SK-N-SH treated with all-trans-retinoic acid at 6 μM for 48 hours (cell line): ENCODE measurements around the gene VWF.

Experiments
- ATAC-seq: fragments of 200-7000 bp; cut with Tn5 transposase; 3 replicates; pipeline ENCODE4 v1.9.1; 2020; ENCODE audit warnings: mild to moderate bottlenecking, moderate library complexity
- BACH2 ChIP-seq: fragments of 250-450 bp; sonication (Bioruptor Pico); IDR thresholded peaks from 2 replicates; pipeline ENCODE4 v1.9.0; 2021; ENCODE audit warnings: mild to moderate bottlenecking, borderline replicate concordance
- CREB5 ChIP-seq: fragments of 250-450 bp; sonication (Bioruptor Pico); IDR thresholded peaks from 2 replicates; pipeline ENCODE4 v1.5.1; 2020; ENCODE audit warnings: low read depth, mild to moderate bottlenecking, moderate library complexity
- CSDC2 ChIP-seq: fragments of 250-450 bp; sonication (Bioruptor Pico); IDR thresholded peaks from 2 replicates; pipeline ENCODE4 v1.5.0; 2020; ENCODE audit warnings: mild to moderate bottlenecking, moderate library complexity
- CSRNP3 ChIP-seq: fragments of 250-450 bp; sonication (Bioruptor Pico); IDR thresholded peaks from 2 replicates; pipeline ENCODE4 v1.5.1; 2021; ENCODE audit warnings: mild to moderate bottlenecking, moderate library complexity
- ESRRG ChIP-seq: fragments of 250-450 bp; sonication (Bioruptor Pico); IDR thresholded peaks from 2 replicates; pipeline ENCODE4 v1.6.1; 2021; ENCODE audit warnings: mild to moderate bottlenecking
- GLIS3 ChIP-seq: fragments of 250-450 bp; sonication (Bioruptor Pico); IDR thresholded peaks from 2 replicates; pipeline ENCODE4 v1.5.0; 2020; ENCODE audit warnings: mild to moderate bottlenecking, moderate library complexity
- ISL1 ChIP-seq: fragments of 250-450 bp; sonication (Bioruptor Pico); IDR thresholded peaks from 2 replicates; pipeline ENCODE4 v2.1.2; 2022; ENCODE audit warnings: mild to moderate bottlenecking, moderate library complexity
- OSR1 ChIP-seq: fragments of 250-450 bp; sonication (Bioruptor Pico); IDR thresholded peaks from 2 replicates; pipeline ENCODE4 v1.8.0; 2022; ENCODE audit warnings: moderate library complexity, mild to moderate bottlenecking, inconsistent platforms
- PATZ1 ChIP-seq: fragments of 250-450 bp; sonication (Bioruptor Pico); IDR thresholded peaks from 2 replicates; pipeline ENCODE4 v1.8.0; 2020; ENCODE audit warnings: mild to moderate bottlenecking, moderate library complexity, borderline replicate concordance
- POU6F1 ChIP-seq: fragments of 250-450 bp; sonication (Bioruptor Pico); IDR thresholded peaks from 2 replicates; pipeline ENCODE4 v1.8.0; 2021; ENCODE audit warnings: low read depth, mild to moderate bottlenecking, moderate library complexity, borderline replicate concordance
- PPARA ChIP-seq: fragments of 250-450 bp; sonication (Bioruptor Pico); IDR thresholded peaks from 2 replicates; pipeline ENCODE4 v1.5.0; 2020; ENCODE audit warnings: mild to moderate bottlenecking, borderline replicate concordance
- RARB ChIP-seq: fragments of 250-450 bp; sonication (Bioruptor Pico); IDR thresholded peaks from 2 replicates; pipeline ENCODE4 v1.8.0; 2021; ENCODE audit warnings: mild to moderate bottlenecking, moderate library complexity
- SNAI2 ChIP-seq: fragments of 250-450 bp; sonication (Bioruptor Pico); IDR thresholded peaks from 2 replicates; pipeline ENCODE4 v1.5.0; 2020; ENCODE audit warnings: mild to moderate bottlenecking, moderate library complexity
- TCF4 ChIP-seq: fragments of 250-450 bp; sonication (Bioruptor Pico); IDR thresholded peaks from 2 replicates; pipeline ENCODE4 v1.8.0; 2021; ENCODE audit warnings: mild to moderate bottlenecking, moderate library complexity, borderline replicate concordance
- TOX ChIP-seq: fragments of 250-450 bp; sonication (Bioruptor Pico); IDR thresholded peaks from 2 replicates; pipeline ENCODE4 v1.8.0; 2021; ENCODE audit warnings: mild to moderate bottlenecking, moderate library complexity, borderline replicate concordance
- TSHZ2 ChIP-seq: fragments of 250-450 bp; sonication (Bioruptor Pico); IDR thresholded peaks from 2 replicates; pipeline ENCODE4 v1.5.0; 2020; ENCODE audit warnings: mild to moderate bottlenecking, moderate library complexity
- ZC3H10 ChIP-seq: fragments of 250-450 bp; sonication (Bioruptor Pico); IDR thresholded peaks from 2 replicates; pipeline ENCODE4 v1.5.1; 2021; ENCODE audit warnings: mild to moderate bottlenecking, moderate library complexity
- ZFP3 ChIP-seq: fragments of 250-450 bp; sonication (Bioruptor Pico); IDR thresholded peaks from 2 replicates; pipeline ENCODE4 v1.5.0; 2020; ENCODE audit warnings: mild to moderate bottlenecking, moderate library complexity
- ZNF565 ChIP-seq: fragments of 450-650 bp; formaldehyde crosslinking; conservative IDR thresholded peaks from 2 replicates; pipeline ENCODE4 v1.5.0; 2020; ENCODE audit warnings: low read depth, mild to moderate bottlenecking, moderate library complexity
- ZNF70 ChIP-seq: fragments of 450-650 bp; formaldehyde crosslinking; IDR thresholded peaks from 2 replicates; pipeline ENCODE4 v1.5.0; 2020; ENCODE audit warnings: mild to moderate bottlenecking, moderate library complexity

VWF gene

GRCh38 chr12:6110006-6110405 lies 14.5 kb downstream of the VWF start:
- ATAC-seq: no peak

GRCh38 chr12:6106218-6106617 lies 18.3 kb downstream of the VWF start:
- ATAC-seq: no peak
- TF ChIP-seq BACH2 (CRISPR knock-in tag): no peak
- no peak for TF ChIP-seq ZNF565 (CRISPR knock-in tag)
- TF ChIP-seq RARB: no peak
- no peak for TF ChIP-seq PATZ1
- no peak for TF ChIP-seq TOX (CRISPR knock-in tag)
- no peak for TF ChIP-seq CREB5 (CRISPR knock-in tag)
- no peak for TF ChIP-seq GLIS3 (CRISPR knock-in tag)
- TF ChIP-seq SNAI2 (CRISPR knock-in tag): no peak
- TF ChIP-seq ZFP3 (CRISPR knock-in tag): no peak
- no peak for TF ChIP-seq POU6F1 (CRISPR knock-in tag)
- TF ChIP-seq OSR1 (CRISPR knock-in tag): no peak
- TF ChIP-seq ISL1: no peak
- no peak for TF ChIP-seq ZNF70 (CRISPR knock-in tag)

More at GRCh38 chr12:6110006-6110405, 14.5 kb downstream of the VWF start:
- TF ChIP-seq ZC3H10 (CRISPR knock-in tag) (no peak), TSHZ2 (no peak), SNAI2 (CRISPR knock-in tag) (no peak), CSRNP3 (CRISPR knock-in tag) (no peak), TCF4 (CRISPR knock-in tag) (no peak), PPARA (CRISPR knock-in tag) (no peak), OSR1 (CRISPR knock-in tag) (no peak), ESRRG (no peak), CREB5 (CRISPR knock-in tag) (no peak), TOX (CRISPR knock-in tag) (no peak), PATZ1 (no peak), ZFP3 (CRISPR knock-in tag) (no peak), ISL1 (no peak), CSDC2 (no peak)
